Subcutaneous abdominal adipose tissue (tissue), 5 donors: ENCODE measurements around the gene ATXN1.
"Not testable (repeated sequence)": the region's sequence is repeated elsewhere in the genome, so short reads cannot be mapped to it uniquely, and the experiment has no call there.

Experiments used
- H3K27ac ChIP-seq: one replicate; pipeline ENCODE4 v1.7.0; 2013; ENCODE audit warnings: low read depth, mild to moderate bottlenecking, inconsistent platforms, low read length, moderate library complexity
- H3K27me3 ChIP-seq, 5 donors: one replicate each; pipeline ENCODE4 v1.7.0; 2013; ENCODE audit warnings: low read length in 5 of 5, inconsistent platforms in 1 of 5; ENCODE audit not compliant: control insufficient read depth in 5 of 5, insufficient read depth in 4 of 5
- H3K36me3 ChIP-seq, 5 donors: one replicate each; pipeline ENCODE4 v1.7.0; 2013; ENCODE audit warnings: low read length in 5 of 5; ENCODE audit not compliant: control insufficient read depth in 5 of 5, insufficient read depth in 5 of 5
- H3K4me1 ChIP-seq, 5 donors: one replicate each; pipeline ENCODE4 v1.7.0; 2013; ENCODE audit warnings: low read length in 5 of 5, mild to moderate bottlenecking in 3 of 5, moderate library complexity in 1 of 5; ENCODE audit not compliant: control insufficient read depth in 5 of 5, insufficient read depth in 5 of 5
- H3K4me3 ChIP-seq, 5 donors: one replicate each; pipeline ENCODE4 v1.7.0; 2013; ENCODE audit warnings: low read length in 5 of 5, low read depth in 1 of 5
- H3K9ac ChIP-seq, 5 donors: one replicate each; pipeline ENCODE4 v1.7.0; 2013; ENCODE audit warnings: low read length in 5 of 5, mild to moderate bottlenecking in 4 of 5, moderate library complexity in 3 of 5
- H3K9me3 ChIP-seq, 5 donors: one replicate each; pipeline ENCODE4 v1.7.0; 2013; ENCODE audit warnings: low read length in 5 of 5; ENCODE audit not compliant: control insufficient read depth in 5 of 5
- donor health status: healthy.
- donor health status: healthy.
- donor health status: healthy.
- donor health status: healthy.
- donor health status: healthy.

Gene ATXN1

DNA sequence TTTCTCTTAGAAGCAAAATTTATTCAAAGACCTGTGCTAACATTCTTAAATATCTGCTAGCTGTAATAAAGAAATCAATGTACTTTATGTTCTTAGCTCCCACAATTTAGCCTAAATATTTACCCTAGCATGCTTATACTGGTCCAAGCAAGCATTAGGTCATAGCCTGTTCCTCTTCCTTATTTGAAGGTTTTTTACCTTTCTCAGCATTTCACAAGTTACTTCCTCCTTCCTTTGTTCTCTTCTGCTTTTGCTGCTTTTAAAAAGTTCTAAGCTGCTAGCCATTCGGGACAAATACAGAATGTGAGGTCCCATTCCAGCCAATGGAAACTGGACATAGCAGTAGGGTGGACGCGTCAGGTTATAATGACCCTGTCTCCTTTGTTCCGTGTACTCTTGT, 354.7 kb downstream of the ATXN1 start:
- peaks cover 0 to 16% (median 6%) of the 10 kb centered on the region in 5 donors for H3K4me1 ChIP-seq
- not testable (repeated sequence) for H3K36me3 ChIP-seq, H3K9me3 ChIP-seq, H3K9ac ChIP-seq, H3K27me3 ChIP-seq, H3K27ac ChIP-seq, H3K4me3 ChIP-seq

GRCh38 chr6:16405375-16405774, 355.9 kb downstream of the ATXN1 start:
- Histone ChIP-seq H3K4me3 (no peak overlapping the region), H3K36me3 (peaks cover 0 to 3% (median 0%) of the 10 kb centered on the region in 5 donors), H3K27ac (no peak overlapping the region), H3K27me3 (no peaks in the 10 kb centered on the region), H3K9me3 (no peaks in the 10 kb centered on the region), H3K9ac (no peak overlapping the region), H3K4me1 (peaks cover 0 to 16% (median 6%) of the 10 kb centered on the region in 5 donors)

DNA sequence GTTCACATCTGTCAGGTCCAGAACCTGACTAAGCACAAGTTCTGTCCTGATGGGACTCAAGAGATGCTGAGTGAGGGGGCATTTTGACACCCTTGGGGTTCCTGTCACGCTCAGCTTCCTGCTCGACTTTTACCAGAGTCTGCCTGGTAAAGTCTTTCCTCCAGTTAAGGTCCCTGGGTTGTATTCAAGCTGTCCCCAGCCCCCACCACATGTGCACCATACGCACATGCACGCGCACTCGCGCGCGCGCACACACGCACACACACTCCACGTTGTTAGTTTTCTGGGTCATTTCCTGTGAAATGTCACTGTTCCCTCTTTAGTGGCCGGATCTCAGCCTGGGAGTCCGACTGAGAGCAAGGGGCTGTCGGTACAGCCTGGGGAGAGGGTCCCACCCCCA, 356.8 kb downstream of the ATXN1 start:
- Histone ChIP-seq H3K9ac (no peak overlapping the region), H3K4me1 (peaks cover 0 to 7% (median 1%) of the 10 kb centered on the region in 5 donors), H3K4me3 (no peak overlapping the region), H3K9me3 (no peaks in the 10 kb centered on the region), H3K27me3 (no peaks in the 10 kb centered on the region), H3K36me3 (peaks cover 0 to 3% (median 0%) of the 10 kb centered on the region in 5 donors), H3K27ac (no peak overlapping the region)

GRCh38 chr6:16403831-16404230, 357.4 kb downstream of the ATXN1 start:
- Histone ChIP-seq H3K27me3 (no peaks in the 10 kb centered on the region), H3K9ac (no peak overlapping the region), H3K9me3 (no peaks in the 10 kb centered on the region), H3K4me1 (peaks cover 0 to 6% (median 0%) of the 10 kb centered on the region in 5 donors), H3K27ac (no peak overlapping the region), H3K36me3 (peaks cover 0 to 3% (median 0%) of the 10 kb centered on the region in 5 donors), H3K4me3 (no peak overlapping the region)

DNA sequence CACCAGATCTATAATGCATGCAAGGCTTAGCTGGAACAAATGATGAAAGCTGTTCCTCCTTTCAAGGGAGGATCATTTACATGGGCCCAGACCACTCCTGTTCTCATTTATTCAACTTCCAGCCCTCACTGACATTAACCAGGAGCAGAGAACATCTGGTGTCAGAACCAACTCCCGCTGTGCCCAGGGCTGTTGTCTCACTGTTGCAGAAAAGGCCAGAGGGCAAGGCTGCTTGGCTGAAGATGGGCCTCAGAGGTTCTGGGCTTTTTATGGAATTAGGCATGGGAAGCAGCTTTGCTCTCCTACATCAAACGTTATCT, 358.7 kb downstream of the ATXN1 start:
- peaks cover 0 to 3% (median 0%) of the 10 kb centered on the region in 5 donors for H3K36me3 ChIP-seq
- H3K27ac ChIP-seq: no peak overlapping the region
- H3K4me3 ChIP-seq: no peak overlapping the region
- H3K4me1 ChIP-seq: peaks cover 0 to 6% (median 0%) of the 10 kb centered on the region in 5 donors
- H3K9me3 ChIP-seq: no peaks in the 10 kb centered on the region
- no peak overlapping the region for H3K9ac ChIP-seq
- H3K27me3 ChIP-seq: no peaks in the 10 kb centered on the region

DNA sequence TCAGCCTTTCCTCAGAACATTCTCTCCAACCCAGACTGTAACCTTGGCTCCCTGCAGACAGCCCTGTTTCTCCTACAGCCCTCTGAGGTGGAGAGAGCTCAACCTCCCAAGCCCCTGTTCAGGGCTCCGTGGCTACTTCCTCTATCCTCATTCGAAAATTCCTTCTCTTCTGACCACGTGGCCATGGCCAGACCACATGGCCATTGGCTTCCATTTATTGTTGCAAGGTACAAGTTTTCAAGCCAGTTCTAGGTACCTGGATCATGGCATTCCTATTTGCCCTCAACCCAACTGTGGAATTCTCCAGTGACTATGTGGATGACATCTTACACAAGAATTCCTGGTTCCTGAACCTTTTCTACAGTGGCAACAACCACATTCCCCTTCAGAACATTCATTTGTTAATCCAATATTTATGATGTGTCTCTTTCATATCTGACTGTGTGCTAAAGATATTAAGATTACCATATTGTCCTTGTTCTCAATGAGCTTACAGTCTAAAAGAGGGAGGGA, 361.0 kb downstream of the ATXN1 start:
- Histone ChIP-seq H3K9me3 (no peaks in the 10 kb centered on the region), H3K4me3 (no peak overlapping the region), H3K9ac (no peak overlapping the region), H3K27ac (no peak overlapping the region), H3K36me3 (no peaks in the 10 kb centered on the region), H3K4me1 (peaks cover 0 to 6% (median 0%) of the 10 kb centered on the region in 5 donors), H3K27me3 (no peaks in the 10 kb centered on the region)

DNA sequence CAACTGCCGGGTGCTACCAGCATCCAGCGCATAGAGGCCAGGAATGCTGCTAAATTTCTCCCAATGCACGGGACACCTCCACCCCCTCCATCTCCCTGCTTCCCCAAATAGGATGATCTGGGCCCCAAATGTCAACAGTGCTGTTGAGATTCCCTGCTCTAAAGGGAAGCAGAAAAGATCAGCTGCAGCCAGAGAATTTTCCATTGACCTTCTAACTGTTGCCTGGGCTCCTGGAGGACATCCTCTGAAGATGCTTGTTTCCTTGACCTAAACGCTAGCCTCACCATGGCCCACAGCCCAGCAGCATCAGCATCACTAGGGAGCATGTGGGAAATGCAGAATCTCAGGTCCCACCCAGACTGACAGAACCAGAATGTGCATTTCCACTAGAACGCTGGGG, 361.6 kb downstream of the ATXN1 start:
- Histone ChIP-seq H3K27ac (no peak overlapping the region), H3K4me1 (peaks cover 0 to 6% (median 0%) of the 10 kb centered on the region in 5 donors), H3K36me3 (no peaks in the 10 kb centered on the region), H3K4me3 (no peak overlapping the region), H3K27me3 (no peaks in the 10 kb centered on the region), H3K9me3 (no peaks in the 10 kb centered on the region), H3K9ac (no peak overlapping the region)

GRCh38 chr6:16399158-16399557, 362.1 kb downstream of the ATXN1 start:
- no peak overlapping the region for H3K9ac ChIP-seq
- H3K4me1 ChIP-seq: peaks cover 0 to 3% (median 0%) of the 10 kb centered on the region in 5 donors
- no peaks in the 10 kb centered on the region for H3K36me3 ChIP-seq
- H3K27me3 ChIP-seq: no peaks in the 10 kb centered on the region
- no peak overlapping the region for H3K27ac ChIP-seq
- no peak overlapping the region for H3K4me3 ChIP-seq
- H3K9me3 ChIP-seq: no peaks in the 10 kb centered on the region

- Histone ChIP-seq H3K36me3 (no peaks in the 10 kb centered on the region), H3K9ac (no peak overlapping the region), H3K4me1 (no peaks in the 10 kb centered on the region), H3K4me3 (no peak overlapping the region), H3K9me3 (no peaks in the 10 kb centered on the region), H3K27ac (no peak overlapping the region), H3K27me3 (no peaks in the 10 kb centered on the region)
Measured at GRCh38 chr6:16398587-16398986, 362.7 kb downstream of the ATXN1 start.

DNA sequence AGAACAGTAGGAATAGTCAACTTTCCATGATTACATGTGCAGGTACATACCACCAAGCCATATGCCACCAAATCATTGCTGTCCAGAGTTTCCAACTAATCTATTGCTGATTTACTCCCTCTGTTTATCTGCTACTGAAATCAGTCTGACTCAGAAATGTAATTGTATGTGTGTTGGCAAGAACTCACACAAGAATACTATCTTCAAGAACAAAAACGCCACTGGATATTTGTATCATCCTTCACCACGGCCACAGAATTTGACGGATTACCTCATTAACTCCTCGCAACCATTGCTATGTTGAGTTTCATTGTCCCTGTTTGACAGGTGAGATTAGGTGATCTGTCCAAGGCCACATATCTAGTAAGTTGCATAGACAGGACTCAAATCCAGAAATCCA, 363.6 kb downstream of the ATXN1 start:
- no peak overlapping the region for H3K9ac ChIP-seq
- no peaks in the 10 kb centered on the region for H3K9me3 ChIP-seq
- no peak overlapping the region for H3K27ac ChIP-seq
- no peaks in the 10 kb centered on the region for H3K4me1 ChIP-seq
- H3K36me3 ChIP-seq: no peaks in the 10 kb centered on the region
- no peaks in the 10 kb centered on the region for H3K27me3 ChIP-seq
- no peak overlapping the region for H3K4me3 ChIP-seq
